Endothelial cell (in vitro differentiated cells): ENCODE results near the gene SEMA6A. TPM values are rescaled to one million over a fixed set of nuclear protein-coding genes. Genes with fewer than 3 reads are reported as not detected.

ENCODE experiments used
- DNase-seq: peaks from one replicate; pipeline ENCODE4 v3.0.0; 2021; ENCODE audit warnings: low spot score
- H3K27ac Mint-ChIP-seq: one replicate; pipeline ENCODE4 v1.8.0; 2021; ENCODE audit warnings: mixed read lengths, inconsistent platforms; ENCODE audit not compliant: unreplicated experiment
- H3K27me3 Mint-ChIP-seq: one replicate; pipeline ENCODE4 v1.8.0; 2021; ENCODE audit warnings: mild to moderate bottlenecking, moderate library complexity, mixed read lengths, inconsistent platforms; ENCODE audit not compliant: unreplicated experiment
- H3K36me3 Mint-ChIP-seq: one replicate; pipeline ENCODE4 v1.8.0; 2021; ENCODE audit warnings: mild to moderate bottlenecking, low read depth, mixed read lengths, inconsistent platforms; ENCODE audit not compliant: unreplicated experiment
- H3K4me1 Mint-ChIP-seq: one replicate; pipeline ENCODE4 v1.8.0; 2021; ENCODE audit warnings: mild to moderate bottlenecking, mixed read lengths, inconsistent platforms; ENCODE audit not compliant: unreplicated experiment
- H3K4me3 Mint-ChIP-seq: one replicate; pipeline ENCODE4 v1.8.0; 2021; ENCODE audit warnings: mild to moderate bottlenecking, mixed read lengths, inconsistent platforms; ENCODE audit not compliant: unreplicated experiment
- H3K9me3 Mint-ChIP-seq: one replicate; pipeline ENCODE4 v1.8.0; 2021; ENCODE audit warnings: mixed read lengths, inconsistent platforms; ENCODE audit not compliant: unreplicated experiment
- CTCF ChIP-seq: fragments of 200-600 bp; sonication (generic); IDR thresholded peaks from one replicate; pipeline ENCODE4 v1.5.0; 2021; ENCODE audit warnings: antibody characterized with exemption; ENCODE audit not compliant: unreplicated experiment
- total RNA-seq: library from RNA; stranded (reverse); fragmentation: NEBNext Ultra II Directional; extraction: Animal tissue kit (Norgen Biotek cat#: 25700); gene quantifications from one replicate; pipeline ENCODE4 v1.2.1, GENCODE V29; 2021; ENCODE audit not compliant: unreplicated experiment

The SEMA6A gene
- total RNA-seq, 1 donor from 2014 or later: 180 TPM

- H3K4me1 Mint-ChIP-seq: peaks cover 13% of the 10 kb centered on the region
- H3K4me3 Mint-ChIP-seq: no peak overlapping the region
- no peak for TF ChIP-seq CTCF
- no peaks in the 10 kb centered on the region for H3K36me3 Mint-ChIP-seq
- H3K9me3 Mint-ChIP-seq: no peaks in the 10 kb centered on the region
- H3K27me3 Mint-ChIP-seq: no peaks in the 10 kb centered on the region
- no peak for DNase-seq
- no peak overlapping the region for H3K27ac Mint-ChIP-seq
Observed at GRCh38 chr5:116428413-116428812, 146.2 kb downstream of the SEMA6A start.

GRCh38 chr5:116424951-116425350 is 149.7 kb downstream of the SEMA6A start:
- Mint-ChIP-seq H3K9me3 (no peaks in the 10 kb centered on the region), H3K27me3 (no peaks in the 10 kb centered on the region), H3K36me3 (peaks cover 9% of the 10 kb centered on the region), H3K4me3 (no peak overlapping the region), H3K27ac (peak overlapping the region; percentile 6), H3K4me1 (peaks cover 16% of the 10 kb centered on the region)
- no peak for TF ChIP-seq CTCF
- DNase-seq: no peak

- peaks cover 19% of the 10 kb centered on the region for H3K4me1 Mint-ChIP-seq
- no peak for DNase-seq
- no peaks in the 10 kb centered on the region for H3K27me3 Mint-ChIP-seq
- H3K27ac Mint-ChIP-seq: no peak overlapping the region
- peaks cover 9% of the 10 kb centered on the region for H3K36me3 Mint-ChIP-seq
- no peak overlapping the region for H3K4me3 Mint-ChIP-seq
- no peak for TF ChIP-seq CTCF
- no peaks in the 10 kb centered on the region for H3K9me3 Mint-ChIP-seq
Observed at GRCh38 chr5:116424258-116424615, 150.4 kb downstream of the SEMA6A start.

- peaks cover 9% of the 10 kb centered on the region for H3K36me3 Mint-ChIP-seq
- H3K4me3 Mint-ChIP-seq: no peak overlapping the region
- H3K27me3 Mint-ChIP-seq: no peaks in the 10 kb centered on the region
- no peak for TF ChIP-seq CTCF
- no peaks in the 10 kb centered on the region for H3K9me3 Mint-ChIP-seq
- peaks cover 19% of the 10 kb centered on the region for H3K4me1 Mint-ChIP-seq
- no peak overlapping the region for H3K27ac Mint-ChIP-seq
- no peak for DNase-seq
Observed at GRCh38 chr5:116423587-116424257, 150.9 kb downstream of the SEMA6A start.

GRCh38 chr5:116423141-116423540 is 151.5 kb downstream of the SEMA6A start:
- no peak for DNase-seq
- Mint-ChIP-seq H3K27me3 (no peaks in the 10 kb centered on the region), H3K36me3 (peaks cover 9% of the 10 kb centered on the region), H3K27ac (no peak overlapping the region), H3K4me3 (no peak overlapping the region), H3K9me3 (no peaks in the 10 kb centered on the region), H3K4me1 (peaks cover 19% of the 10 kb centered on the region)
- no peak for TF ChIP-seq CTCF
